A549 (cell line): ENCODE results near the gene ITPKB. TPM values are rescaled to one million over a fixed set of nuclear protein-coding genes. Genes with fewer than 3 reads are reported as not detected.

Experiments
- ATAC-seq, 2 experiments: fragments of 200-7000 bp in 1 of 2; fragments of >200 bp in 1 of 2; cut with Nextera tagmentation in 1 of 2; cut with Tn5 transposase in 1 of 2; 3 replicates each; pipeline versions ENCODE4 v1.8.0 to v1.9.1; 2018 to 2020; ENCODE audit warnings: mild to moderate bottlenecking in 1 of 2, moderate library complexity in 1 of 2
- CTCF ChIA-PET: fragments of 300-600 bp; sonication (Branson Sonifier 250); formaldehyde crosslinking; extraction: SDS; loops from one replicate; lab custom pipeline; 2021; ENCODE audit warnings: antibody characterized with exemption, inconsistent platforms; lab: Yijun Ruan, JAX
- POLR2A ChIA-PET: fragments of 350-600 bp; formaldehyde crosslinking; extraction: SDS; loops from one replicate; lab custom pipeline; 2021; ENCODE audit warnings: antibody characterized with exemption, inconsistent platforms; lab: Yijun Ruan, JAX
- DNase-seq, 2 experiments: peaks; one replicate each; pipeline versions ENCODE4 v3.0.0 to v3.0.0-alpha.2; 2011 to 2016; ENCODE audit warnings: low read depth in 1 of 2, low spot score in 1 of 2
- FAIRE-seq: peaks from 2 replicates; lab custom pipeline; 2011; peaks lifted over from hg19 to GRCh38; lab: Jason Lieb, UNC
- H3K27ac ChIP-seq, 2 experiments: fragments of >200 bp; sonication (Bioruptor Twin); formaldehyde crosslinking; 3 replicates each; pipeline ENCODE4 v1.5.1; 2016 to 2017
- H3K4me1 ChIP-seq: fragments of >200 bp; sonication (Bioruptor Twin); formaldehyde crosslinking; 3 replicates; pipeline ENCODE4 v1.6.1; 2016
- H3K4me2 ChIP-seq: fragments of >200 bp; sonication (Bioruptor Twin); formaldehyde crosslinking; 3 replicates; pipeline ENCODE4 v1.6.1; 2016
- H3K4me3 ChIP-seq: fragments of >200 bp; sonication (Bioruptor Twin); formaldehyde crosslinking; 3 replicates; pipeline ENCODE4 v1.5.1; 2016
- H3K9me3 ChIP-seq: fragments of >200 bp; sonication (Bioruptor Twin); formaldehyde crosslinking; 3 replicates; pipeline ENCODE4 v1.6.1; 2016
- ATOH8 ChIP-seq: fragments of 250-450 bp; sonication (Bioruptor Pico); IDR thresholded peaks from 2 replicates; pipeline ENCODE4 v1.5.0; 2020; ENCODE audit warnings: low read depth, mild to moderate bottlenecking, moderate library complexity
- BCL3 ChIP-seq: fragments of >200 bp; sonication (Bioruptor Twin); formaldehyde crosslinking; IDR thresholded peaks from 3 replicates; pipeline ENCODE4 v1.6.1; 2016
- CEBPB ChIP-seq, 2 experiments: fragments of >200 bp in 1 of 2; sonication (Bioruptor Twin) in 1 of 2; formaldehyde crosslinking in 1 of 2; IDR thresholded peaks; 2 replicates each; pipeline ENCODE4 v1.6.1; 2012 to 2016
- CTCF ChIP-seq: fragments of >200 bp; sonication (Bioruptor Twin); formaldehyde crosslinking; IDR thresholded peaks from 3 replicates; pipeline ENCODE4 v1.5.1; 2016
- EHMT2 ChIP-seq: fragments of 200-600 bp; sonication (generic); IDR thresholded peaks from 2 replicates; pipeline ENCODE4 v1.6.1; 2016; ENCODE audit warnings: antibody characterized with exemption, low read depth, mild to moderate bottlenecking, moderate library complexity
- GATA3 ChIP-seq: IDR thresholded peaks from 2 replicates; pipeline ENCODE4 v1.6.1; 2012; ENCODE audit warnings: borderline replicate concordance
- JUN ChIP-seq, 2 experiments: fragments of >200 bp; sonication (Bioruptor Twin); formaldehyde crosslinking; IDR thresholded peaks; 2 replicates in 1 of 2; 3 replicates in 1 of 2; pipeline ENCODE4 v1.6.1; 2016 to 2017
- JUNB ChIP-seq: fragments of >200 bp; sonication (Bioruptor Twin); formaldehyde crosslinking; IDR thresholded peaks from 2 replicates; pipeline ENCODE4 v1.6.1; 2016
- MAFK ChIP-seq: fragments of 450-650 bp; IDR thresholded peaks from 2 replicates; pipeline ENCODE4 v1.6.1; 2014; ENCODE audit not compliant: partially characterized antibody
- MAZ ChIP-seq: fragments of 150-350 bp; IDR thresholded peaks from 2 replicates; pipeline ENCODE4 v1.6.1; 2014; ENCODE audit warnings: antibody characterized with exemption, low read depth, low read length, borderline replicate concordance
- MYC ChIP-seq: IDR thresholded peaks from 2 replicates; pipeline ENCODE4 v1.6.1; 2012; ENCODE audit warnings: mild to moderate bottlenecking, inconsistent platforms, low read length, improper control_type of control experiment, borderline replicate concordance
- NFE2L2 ChIP-seq: fragments of 150-350 bp; conservative IDR thresholded peaks from 2 replicates; pipeline ENCODE4 v1.6.1; 2014; ENCODE audit warnings: low read length
- NPAS2 ChIP-seq: fragments of 250-450 bp; sonication (Bioruptor Pico); IDR thresholded peaks from 2 replicates; pipeline ENCODE4 v1.8.0; 2022; ENCODE audit warnings: mild to moderate bottlenecking, moderate library complexity, borderline replicate concordance
- NR3C1 ChIP-seq: fragments of >200 bp; sonication (Bioruptor Twin); formaldehyde crosslinking; IDR thresholded peaks from 3 replicates; pipeline ENCODE4 v1.6.1; 2017
- POLR2A ChIP-seq: IDR thresholded peaks from 2 replicates; pipeline ENCODE4 v1.6.1; 2012; ENCODE audit warnings: mild to moderate bottlenecking, low read length
- RCOR1 ChIP-seq: fragments of 150-350 bp; IDR thresholded peaks from 2 replicates; pipeline ENCODE4 v1.6.1; 2014; ENCODE audit warnings: antibody characterized with exemption, low read length, low read depth
- REST ChIP-seq: fragments of 200-600 bp; sonication (generic); IDR thresholded peaks from 2 replicates; pipeline ENCODE4 v1.6.1; 2016; ENCODE audit warnings: antibody characterized with exemption, mild to moderate bottlenecking, moderate library complexity
- RFX5 ChIP-seq: fragments of 450-650 bp; IDR thresholded peaks from 2 replicates; pipeline ENCODE4 v1.7.1; 2014; ENCODE audit warnings: antibody characterized with exemption, mild to moderate bottlenecking, moderate library complexity
- SREBF2 ChIP-seq: fragments of 450-650 bp; IDR thresholded peaks from 2 replicates; pipeline ENCODE4 v1.6.1; 2014; ENCODE audit warnings: mild to moderate bottlenecking, moderate library complexity
- TFCP2L1 ChIP-seq: fragments of 250-450 bp; sonication (Bioruptor Pico); IDR thresholded peaks from 2 replicates; pipeline ENCODE4 v1.5.0; 2021; ENCODE audit warnings: mild to moderate bottlenecking
- TP53 ChIP-seq: fragments of 250-450 bp; sonication (Bioruptor Pico); IDR thresholded peaks from 2 replicates; pipeline ENCODE4 v1.5.0; 2021; ENCODE audit warnings: mild to moderate bottlenecking, moderate library complexity
- ZNF302 ChIP-seq: fragments of 250-450 bp; sonication (Bioruptor Pico); IDR thresholded peaks from 2 replicates; pipeline ENCODE4 v1.9.0; 2021; ENCODE audit warnings: inconsistent platforms, mild to moderate bottlenecking, moderate library complexity
- WGBS: methylation state at CpG from one replicate; pipeline ENCODE4 v1.1.6; 2017; ENCODE audit errors: missing lambda C conversion rate; 5-methylcytosine and 5-hydroxymethylcytosine counted together
- polyA plus RNA-seq, 4 experiments: library from polyadenylated mRNA; depleted of rRNA in 3 of 4; stranded (reverse); fragments of >200 nt; fragmentation: RNase III in 1 of 4; extraction: RNeasy Plus Mini Kit Qiagen cat#74134 plus additional on column Dnase treatment in 1 of 4; gene quantifications; 2 replicates in 3 of 4; 3 replicates in 1 of 4; pipeline ENCODE4 v1.2.3, GENCODE V29; 2011 to 2017

ITPKB gene
- polyA plus RNA-seq, 2 of the 4 experiments (the other 2 are of a cell fraction) = 1.7 to 2.8 TPM

GRCh38 chr1:226690460-226690982 lies 48.6 kb downstream of the ITPKB start:
- H3K4me3 ChIP-seq = no peak overlapping the region
- no peaks in the 10 kb centered on the region for H3K9me3 ChIP-seq
- FAIRE-seq (no peak), DNase-seq (no peak), ATAC-seq (no peak)
- TF ChIP-seq ATOH8 (CRISPR knock-in tag) = no peak
- no peak for TF ChIP-seq POLR2A
- H3K4me2 ChIP-seq = no peak overlapping the region
- WGBS = 77% methylated on average over 8 of the region's 8 CpGs
- no peak overlapping the region for H3K27ac ChIP-seq
- ChIA-PET POLR2A (no interaction called here), CTCF (no interaction called here)
- H3K4me1 ChIP-seq = no peaks in the 10 kb centered on the region

GRCh38 chr1:226688808-226689207 lies 50.3 kb downstream of the ITPKB start:
- ChIA-PET POLR2A (no interaction called here), CTCF (interaction anchor here (0.9 to 1.4 kb wide), 2 partner anchors 35 to 56 kb away, joined by 3 read pairs; no protein-coding TSS in a partner anchor)
- no peak for ATAC-seq
- H3K27ac ChIP-seq = no peak overlapping the region
- no peak for TF ChIP-seq RCOR1
- no peak for TF ChIP-seq REST
- TF ChIP-seq ATOH8 (CRISPR knock-in tag) = no peak
- TF ChIP-seq MAZ = no peak
- no peak for TF ChIP-seq TP53
- no peak for TF ChIP-seq CEBPB (IDR thresholded peaks at IDR 0.05)
- TF ChIP-seq MAFK = no peak
- TF ChIP-seq NPAS2 (CRISPR knock-in tag) = no peak
- TF ChIP-seq SREBF2 = no peak
- TF ChIP-seq JUN (IDR thresholded peaks at IDR 0.05) = no peak
- H3K4me3 ChIP-seq = no peak overlapping the region
- no peaks in the 10 kb centered on the region for H3K9me3 ChIP-seq
- DNase-seq = no peak
- WGBS = 49% methylated on average over 4 of the region's 4 CpGs
- no peak overlapping the region for H3K4me2 ChIP-seq
- FAIRE-seq = no peak
- H3K4me1 ChIP-seq = no peaks in the 10 kb centered on the region

- H3K4me2 ChIP-seq = no peak overlapping the region
- no peak for DNase-seq
- no peak for FAIRE-seq
- WGBS = 79% methylated on average over 5 of the region's 6 CpGs
- ATAC-seq = no peak
- no peak overlapping the region for H3K4me3 ChIP-seq
- no peaks in the 10 kb centered on the region for H3K9me3 ChIP-seq
- TF ChIP-seq BCL3 = no peak
- no peak for TF ChIP-seq CTCF
- no peak for TF ChIP-seq MAZ
- no peak for TF ChIP-seq TFCP2L1 (CRISPR knock-in tag)
- no peak for TF ChIP-seq POLR2A
- TF ChIP-seq NR3C1 = no peak
- no peak for TF ChIP-seq RFX5
- no peak for TF ChIP-seq JUNB
- TF ChIP-seq EHMT2 = no peak
- TF ChIP-seq NFE2L2 = no peak
- no peak for TF ChIP-seq GATA3
- no peak for TF ChIP-seq MAFK
- TF ChIP-seq MYC = no peak
- no peak for TF ChIP-seq ZNF302 (CRISPR knock-in tag)
- ChIA-PET POLR2A (no interaction called here), CTCF (interaction anchor here (0.6 to 1.4 kb wide), 5 partner anchors 23 to 141 kb away, joined by 3 to 4 read pairs (median 3); no protein-coding TSS in a partner anchor)
- H3K27ac ChIP-seq = no peak overlapping the region
- no peaks in the 10 kb centered on the region for H3K4me1 ChIP-seq
These were observed 50.9 kb downstream of the ITPKB start for GRCh38 chr1:226688056-226688748.
